ENCODE measurements around the gene ZNF165. TPM values are rescaled to one million over a fixed set of nuclear protein-coding genes. Genes with fewer than 3 reads are reported as not detected.

The ZNF165 gene
- polyA plus RNA-seq, 3 donors, result 0.05 to 0.08 TPM; not detected in 1

DNA sequence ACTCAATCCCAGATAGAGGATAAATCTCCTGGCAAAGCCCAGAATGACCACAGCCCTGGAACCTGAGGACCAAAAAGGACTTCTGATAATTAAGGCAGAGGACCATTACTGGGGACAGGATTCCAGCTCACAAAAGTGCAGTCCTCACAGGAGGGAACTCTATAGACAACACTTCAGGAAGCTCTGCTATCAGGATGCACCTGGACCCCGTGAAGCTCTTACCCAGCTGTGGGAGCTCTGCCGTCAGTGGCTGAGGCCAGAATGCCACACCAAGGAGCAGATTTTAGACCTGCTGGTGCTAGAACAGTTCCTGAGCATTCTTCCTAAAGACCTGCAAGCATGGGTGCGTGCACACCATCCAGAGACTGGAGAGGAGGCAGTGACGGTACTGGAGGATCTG lies 45.0 kb downstream of the ZNF165 start:
- H3K4me3 Mint-ChIP-seq, result peak overlapping the region; percentile 98 to 99
- peaks cover 14 to 19% of the 10 kb centered on the region in 2 donors for H3K4me1 ChIP-seq (ENCODE audit: control insufficient read depth in 1 of 2, insufficient read depth in 2 of 2, low read length in 2 of 2)
- peaks cover 35 to 64% of the 10 kb centered on the region in 2 donors for H3K36me3 ChIP-seq (replicated peaks in 1 of 2; ENCODE audit: control insufficient read depth in 1 of 2, insufficient read depth in 2 of 2, low read length in 2 of 2)
- no peak for DNase-seq
- no peaks in the 10 kb centered on the region for H4K20me1 ChIP-seq (ENCODE audit: insufficient read depth, low read length)
- peaks cover 60% of the 10 kb centered on the region for H3K79me2 ChIP-seq (ENCODE audit: insufficient read depth, low read length)
- H3K9me3 ChIP-seq (replicated peaks in 1 of 2; ENCODE audit: control insufficient read depth in 1 of 2, insufficient read depth in 1 of 2, low read length in 2 of 2), result no peaks in the 10 kb centered on the region
- H3K27me3 ChIP-seq (ENCODE audit: control insufficient read depth in 2 of 2, insufficient read depth in 2 of 2, low read length in 2 of 2), result no peaks in the 10 kb centered on the region
- H3K4me2 ChIP-seq (replicated peaks; ENCODE audit: extremely low read depth, low read length, poor library complexity, severe bottlenecking), result peak overlapping the region; percentile 97
- TF ChIP-seq, protein P1, sequence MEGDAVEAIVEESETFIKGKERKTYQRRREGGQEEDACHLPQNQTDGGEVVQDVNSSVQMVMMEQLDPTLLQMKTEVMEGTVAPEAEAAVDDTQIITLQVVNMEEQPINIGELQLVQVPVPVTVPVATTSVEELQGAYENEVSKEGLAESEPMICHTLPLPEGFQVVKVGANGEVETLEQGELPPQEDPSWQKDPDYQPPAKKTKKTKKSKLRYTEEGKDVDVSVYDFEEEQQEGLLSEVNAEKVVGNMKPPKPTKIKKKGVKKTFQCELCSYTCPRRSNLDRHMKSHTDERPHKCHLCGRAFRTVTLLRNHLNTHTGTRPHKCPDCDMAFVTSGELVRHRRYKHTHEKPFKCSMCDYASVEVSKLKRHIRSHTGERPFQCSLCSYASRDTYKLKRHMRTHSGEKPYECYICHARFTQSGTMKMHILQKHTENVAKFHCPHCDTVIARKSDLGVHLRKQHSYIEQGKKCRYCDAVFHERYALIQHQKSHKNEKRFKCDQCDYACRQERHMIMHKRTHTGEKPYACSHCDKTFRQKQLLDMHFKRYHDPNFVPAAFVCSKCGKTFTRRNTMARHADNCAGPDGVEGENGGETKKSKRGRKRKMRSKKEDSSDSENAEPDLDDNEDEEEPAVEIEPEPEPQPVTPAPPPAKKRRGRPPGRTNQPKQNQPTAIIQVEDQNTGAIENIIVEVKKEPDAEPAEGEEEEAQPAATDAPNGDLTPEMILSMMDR (IDR thresholded peaks at IDR 0.05), result no peak
- H3K4me1 Mint-ChIP-seq, result peaks cover 19% of the 10 kb centered on the region
- peak overlapping the region; percentile 97 for H2AFZ ChIP-seq (ENCODE audit: insufficient read depth, low read depth, low read length, poor library complexity, severe bottlenecking)
- peak overlapping the region; percentile 31 to 95 for H3K27ac ChIP-seq (ENCODE audit: low read depth in 1 of 2, low read length in 2 of 2)
- peak overlapping the region in 1 of 3 experiments; percentile 94 for H3K4me3 ChIP-seq (replicated peaks in 1 of 3; ENCODE audit: low read depth in 2 of 3, low read length in 3 of 3)
- H3K36me3 Mint-ChIP-seq, result peaks cover 47 to 51% of the 10 kb centered on the region in 2 donors
- no peaks in the 10 kb centered on the region for H3K9me3 Mint-ChIP-seq
- H3K9ac ChIP-seq (ENCODE audit: insufficient read depth, low read length, poor library complexity, severe bottlenecking), result peak overlapping the region; percentile 82
- H3K27me3 Mint-ChIP-seq (ENCODE audit: low read depth in 3 of 3), result no peaks in the 10 kb centered on the region
- intact Hi-C loops (cut with micrococcal nuclease), result no loop called here
- WGBS (ENCODE audit: insufficient coverage), result 65% methylated on average over 4 of the region's 4 CpGs
- H3K27ac Mint-ChIP-seq, result peak overlapping the region; percentile 92 to 98 (median 94)

DNA sequence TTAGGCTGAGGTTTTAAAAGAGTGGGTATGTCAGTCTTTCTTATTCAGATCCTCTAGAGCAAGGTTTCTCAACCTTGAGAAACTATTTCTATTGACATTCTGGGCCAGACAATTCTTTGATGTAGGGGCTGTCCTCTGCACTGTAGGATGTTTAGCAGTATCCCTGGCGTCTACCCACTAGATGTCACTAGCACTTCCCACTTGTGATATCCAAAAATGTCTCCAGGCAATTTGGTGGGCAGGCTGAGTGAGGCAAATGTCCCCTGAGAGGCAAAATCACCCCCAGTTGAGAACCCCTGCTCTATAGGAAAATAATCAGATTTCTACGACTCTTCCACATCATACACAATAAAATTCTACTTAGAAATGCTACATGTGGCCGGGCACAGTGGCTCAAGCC lies 53.6 kb downstream of the ZNF165 start:
- TF ChIP-seq, protein P1 (IDR thresholded peaks at IDR 0.05), result peak; percentile 33
- H3K4me3 ChIP-seq (replicated peaks in 1 of 3; ENCODE audit: low read depth in 2 of 3, low read length in 3 of 3), result no peak overlapping the region
- H4K20me1 ChIP-seq (ENCODE audit: insufficient read depth, low read length), result no peaks in the 10 kb centered on the region
- Mint-ChIP-seq H3K4me1 (peaks cover 40% of the 10 kb centered on the region), H3K27me3 (ENCODE audit: low read depth in 3 of 3) (peaks cover 0 to 2% (median 2%) of the 10 kb centered on the region in 3 donors), H3K27ac (peak overlapping the region in 6 of 7 donors; percentile 7 to 80 (median 68)), H3K9me3 (no peaks in the 10 kb centered on the region), H3K36me3 (peaks cover 21 to 32% of the 10 kb centered on the region in 2 donors), H3K4me3 (no peak overlapping the region)
- no peak overlapping the region for H2AFZ ChIP-seq (ENCODE audit: insufficient read depth, low read depth, low read length, poor library complexity, severe bottlenecking)
- no peaks in the 10 kb centered on the region for H3K9me3 ChIP-seq (replicated peaks in 1 of 2; ENCODE audit: control insufficient read depth in 1 of 2, insufficient read depth in 1 of 2, low read length in 2 of 2)
- peaks cover 18 to 29% of the 10 kb centered on the region in 2 donors for H3K36me3 ChIP-seq (replicated peaks in 1 of 2; ENCODE audit: control insufficient read depth in 1 of 2, insufficient read depth in 2 of 2, low read length in 2 of 2)
- intact Hi-C loops (cut with micrococcal nuclease), result loop anchor here (5.0 to 10.0 kb wide), 3 partner anchors 121 to 659 kb away; partner anchors contain the start of genes NKAPL (in 2 of the 2), ZKSCAN4 (in 2 of the 2), ZNF184 (in 1 of the 2) and ZSCAN31 (in 1 of the 2)
- 92% methylated on average over 2 of the region's 3 CpGs for WGBS (ENCODE audit: insufficient coverage)
- H3K27ac ChIP-seq (ENCODE audit: low read depth in 1 of 2, low read length in 2 of 2), result peak overlapping the region in 1 of 2 donors; percentile 3
- DNase-seq, result peak in 2 of 3 donors; percentile 12 to 25
- H3K4me1 ChIP-seq (ENCODE audit: control insufficient read depth in 1 of 2, insufficient read depth in 2 of 2, low read length in 2 of 2), result peaks cover 18 to 23% of the 10 kb centered on the region in 2 donors
- H3K4me2 ChIP-seq (replicated peaks; ENCODE audit: extremely low read depth, low read length, poor library complexity, severe bottlenecking), result no peak overlapping the region
- no peak overlapping the region for H3K9ac ChIP-seq (ENCODE audit: insufficient read depth, low read length, poor library complexity, severe bottlenecking)
- H3K27me3 ChIP-seq (ENCODE audit: control insufficient read depth in 2 of 2, insufficient read depth in 2 of 2, low read length in 2 of 2), result no peaks in the 10 kb centered on the region
- H3K79me2 ChIP-seq (ENCODE audit: insufficient read depth, low read length), result peaks cover 89% of the 10 kb centered on the region

Data from CD14-positive monocyte (primary cell).